T-helper 22 cell (primary cell): Measurements from ENCODE around the gene PTRH1.

ENCODE experiments used
- DNase-seq: peaks from one replicate; pipeline ENCODE4 v3.0.0-alpha.2; 2020; ENCODE audit warnings: low read depth

Gene PTRH1

DNA sequence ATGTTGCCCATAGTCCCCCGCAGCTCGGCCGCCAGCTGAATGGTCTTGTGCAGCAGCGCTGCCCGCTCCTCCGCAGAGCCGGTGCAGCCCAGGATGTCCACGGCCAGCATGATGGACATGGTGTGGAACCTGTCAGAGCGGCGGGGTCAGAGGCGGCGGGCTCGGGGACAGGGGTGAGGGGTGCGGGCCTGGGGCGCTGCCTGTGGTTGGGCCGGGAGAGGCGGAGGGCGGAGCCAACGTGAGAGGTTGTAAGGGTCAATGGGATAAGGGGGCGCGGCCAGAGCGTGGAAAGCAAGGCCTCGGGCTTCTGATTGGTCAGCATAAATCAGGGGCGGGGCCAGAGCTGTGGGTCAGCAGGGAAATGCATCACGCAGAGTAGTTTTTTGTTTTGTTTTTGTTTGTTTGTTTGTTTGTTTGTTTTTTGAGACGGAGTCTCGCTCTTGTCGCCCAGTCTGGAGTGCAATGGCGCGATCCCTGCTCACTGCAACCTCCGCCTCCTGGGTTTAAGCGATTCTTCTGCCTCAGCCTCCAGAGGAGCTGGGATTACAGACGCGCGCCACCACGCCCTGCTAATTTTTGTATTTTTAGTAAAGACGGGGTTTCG is 26.5 kb upstream of the PTRH1 start:
- no peak for DNase-seq

DNA sequence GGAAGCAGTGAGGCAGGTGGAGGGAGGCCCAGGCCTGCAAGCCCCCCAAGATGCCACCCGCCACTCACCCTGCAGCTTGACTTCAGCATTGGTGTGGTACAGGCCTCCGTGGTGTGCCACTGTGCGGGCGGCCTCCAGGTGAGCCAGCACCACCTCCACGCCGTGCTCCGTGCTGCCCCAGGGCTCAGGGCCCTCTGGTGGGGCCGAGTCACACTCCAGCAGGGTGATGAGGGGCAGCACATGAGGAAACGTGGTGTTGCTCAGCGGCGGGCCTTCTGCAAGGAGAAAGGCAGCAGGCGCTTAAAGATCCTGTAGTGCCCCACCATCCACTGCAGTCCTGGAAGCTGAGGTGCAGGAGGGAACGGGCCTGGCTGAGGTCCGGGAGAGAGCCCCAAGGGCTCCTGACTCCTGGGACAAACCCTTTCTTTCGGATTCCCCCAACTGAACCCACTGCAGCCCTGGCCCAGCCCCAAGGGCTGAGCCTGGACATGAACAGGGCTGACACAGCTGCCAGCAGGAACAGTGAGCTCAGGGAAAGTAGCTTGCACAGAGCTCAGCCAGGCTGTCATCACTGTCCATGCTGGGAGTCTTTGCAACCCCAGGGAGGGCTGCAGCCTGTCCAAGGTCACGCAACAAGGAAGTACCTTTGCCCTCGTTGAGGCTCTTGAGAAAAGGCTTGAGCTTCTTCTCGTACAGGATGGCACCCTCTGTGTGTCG is 24.3 kb upstream of the PTRH1 start:
- no peak for DNase-seq

DNA sequence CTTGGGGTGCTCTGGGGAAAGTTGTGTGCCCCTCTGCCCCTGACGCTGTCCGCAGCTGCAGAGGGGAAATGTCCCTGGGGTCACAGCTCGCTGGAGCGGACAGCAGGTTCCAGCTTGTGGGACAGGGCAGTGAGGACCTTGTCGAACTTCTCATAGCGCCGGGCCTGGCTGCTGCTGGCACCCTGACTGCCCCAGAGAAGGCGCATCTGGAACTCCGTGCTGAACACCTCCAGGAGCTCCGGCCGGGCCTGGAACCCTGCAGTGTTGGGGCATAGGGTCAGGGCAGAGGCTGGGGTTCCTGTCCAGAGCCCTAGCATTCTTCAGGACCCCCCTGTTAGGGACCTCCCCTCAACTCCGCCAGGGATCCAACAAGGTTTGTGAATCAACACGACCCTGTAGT is 23.2 kb upstream of the PTRH1 start:
- DNase-seq, result no peak

DNA sequence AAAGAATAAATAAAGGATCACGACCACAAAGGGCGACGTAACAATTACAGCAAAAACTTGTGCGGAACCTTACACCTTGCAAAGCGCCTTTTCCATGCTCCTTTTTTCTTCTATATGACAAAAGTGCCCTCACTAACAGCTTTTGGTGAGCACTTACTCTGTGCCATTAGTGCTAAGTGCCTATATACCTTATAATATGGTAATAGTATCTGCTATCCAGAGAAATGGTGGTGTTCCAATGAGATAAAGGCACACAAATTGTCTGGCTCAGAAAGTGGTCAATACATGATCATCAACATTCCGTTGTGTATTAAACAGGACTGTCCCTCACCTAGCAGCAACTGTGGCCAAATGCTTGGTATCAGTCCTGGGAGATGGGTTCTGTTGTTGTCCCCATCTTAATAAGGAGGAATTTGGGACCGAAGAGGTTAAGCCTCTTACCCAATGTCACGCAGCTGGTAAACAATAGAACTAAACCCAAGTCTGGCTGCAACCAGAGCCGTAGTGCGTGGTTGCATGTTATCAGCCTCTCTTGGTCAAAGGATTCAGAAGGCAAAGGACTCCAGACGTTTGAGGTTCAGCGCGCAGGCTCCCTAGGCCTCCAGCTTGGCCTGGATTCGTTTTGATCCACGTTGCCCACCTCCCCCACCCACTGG is 20.2 kb upstream of the PTRH1 start:
- no peak for DNase-seq

DNA sequence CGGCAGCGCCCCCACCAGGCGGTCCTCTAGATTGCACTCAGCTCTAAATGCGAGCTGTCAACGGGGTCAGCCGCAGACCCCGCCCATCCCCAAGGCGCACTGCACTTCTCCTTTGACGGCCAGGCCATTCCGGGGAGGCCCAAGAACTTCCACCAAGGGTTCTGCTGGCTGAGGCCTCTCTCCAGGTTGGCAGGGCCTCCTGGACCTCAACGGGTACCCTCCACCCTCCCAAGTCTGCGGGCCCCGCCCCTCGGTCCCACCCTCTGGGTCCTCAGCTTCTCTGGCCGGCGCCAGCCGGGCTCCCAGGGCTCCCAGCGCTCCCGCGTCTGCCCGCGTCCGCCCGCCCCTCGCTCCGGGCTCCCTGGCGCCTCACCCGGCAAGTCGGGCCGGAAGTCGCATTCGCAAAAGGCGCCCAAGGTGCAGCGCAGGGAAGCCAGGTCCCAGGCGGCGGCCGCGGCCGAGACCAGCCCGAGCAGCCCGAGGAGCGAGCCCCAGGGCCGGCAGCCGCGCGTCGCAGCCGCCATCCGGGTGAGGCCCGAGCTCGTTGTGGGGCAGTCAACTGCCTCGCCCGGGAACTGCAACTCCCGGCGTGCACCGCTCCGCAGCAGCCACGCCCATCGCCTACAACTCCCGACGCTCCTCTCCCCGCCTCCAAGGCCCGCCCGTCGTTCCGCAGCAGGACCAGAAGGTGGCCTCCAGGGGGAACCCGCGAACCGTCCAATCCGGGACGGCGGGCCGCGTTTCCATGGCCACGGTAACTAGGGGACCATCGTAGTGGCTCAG is 19.5 kb upstream of the PTRH1 start, which contains the start of gene TOR2A:
TSS of gene TOR2A (minus strand) at position 548 of the 783 bp plus-strand sequence. CDS start at position 524, 24 bp downstream.
- peak; percentile 98 for DNase-seq

DNA sequence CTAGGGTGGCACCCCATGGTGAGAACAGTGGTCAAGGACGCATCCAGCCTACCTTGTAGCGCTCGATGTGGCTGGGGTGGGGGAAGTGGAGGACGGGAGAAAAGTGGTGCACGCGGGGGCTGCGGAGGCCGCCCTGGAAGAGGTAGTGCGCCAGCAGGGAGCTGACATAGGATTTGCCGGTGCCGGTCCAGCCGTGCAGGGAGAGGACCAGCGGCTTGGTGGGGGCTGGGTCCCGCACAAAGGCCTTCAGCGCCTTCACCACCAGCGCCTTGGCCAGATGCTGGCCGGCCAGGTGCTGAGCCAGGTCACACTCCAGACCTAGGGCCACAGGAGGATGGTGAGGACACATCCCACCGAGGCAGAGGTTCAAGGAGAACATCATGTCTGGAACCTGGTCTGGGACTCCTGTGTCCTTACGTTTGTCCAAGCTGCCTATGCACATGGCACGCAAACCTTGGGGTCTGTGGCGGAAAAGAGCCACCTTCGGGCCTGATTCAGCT is 18.8 kb upstream of the PTRH1 start:
- no peak for DNase-seq

DNA sequence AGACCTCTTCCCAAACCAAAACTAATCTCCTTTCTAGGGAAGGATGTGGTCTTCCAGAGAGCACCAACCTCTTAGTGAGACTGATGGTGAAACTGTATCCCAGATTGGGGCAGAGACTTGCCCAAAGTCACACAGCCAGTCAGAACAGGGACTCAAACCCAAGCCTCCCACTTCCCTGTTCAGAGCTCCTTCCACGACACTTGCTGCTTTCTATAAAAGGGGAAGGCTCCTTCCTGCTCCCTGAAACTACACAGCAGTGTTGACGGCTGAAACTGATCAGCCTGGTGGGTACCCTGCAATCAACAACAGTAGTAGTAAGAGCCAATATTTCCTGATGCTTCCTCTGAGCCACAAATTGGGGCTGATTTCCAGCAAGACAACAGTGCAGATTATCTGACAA is 18.2 kb upstream of the PTRH1 start:
- no peak for DNase-seq

DNA sequence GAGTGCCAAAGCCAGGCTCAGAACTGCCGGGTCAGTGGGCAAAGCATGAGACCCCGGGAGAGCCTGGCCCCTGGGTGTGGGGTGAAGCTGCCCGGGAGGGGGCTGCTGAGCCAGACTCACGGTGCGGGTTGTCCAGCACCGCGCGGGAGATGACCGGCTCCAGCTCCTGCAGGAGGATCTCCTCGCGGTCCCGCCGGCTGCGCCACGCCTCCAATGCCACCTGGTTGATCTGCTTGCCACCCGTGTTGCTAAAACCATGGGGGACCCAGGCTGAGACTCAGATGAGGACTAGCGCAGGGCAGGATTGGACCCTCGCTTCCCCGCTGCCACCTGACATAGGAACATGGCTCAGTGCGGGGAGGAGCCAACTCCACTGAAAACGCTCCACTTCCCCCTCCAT is 17.0 kb upstream of the PTRH1 start:
- no peak for DNase-seq

DNA sequence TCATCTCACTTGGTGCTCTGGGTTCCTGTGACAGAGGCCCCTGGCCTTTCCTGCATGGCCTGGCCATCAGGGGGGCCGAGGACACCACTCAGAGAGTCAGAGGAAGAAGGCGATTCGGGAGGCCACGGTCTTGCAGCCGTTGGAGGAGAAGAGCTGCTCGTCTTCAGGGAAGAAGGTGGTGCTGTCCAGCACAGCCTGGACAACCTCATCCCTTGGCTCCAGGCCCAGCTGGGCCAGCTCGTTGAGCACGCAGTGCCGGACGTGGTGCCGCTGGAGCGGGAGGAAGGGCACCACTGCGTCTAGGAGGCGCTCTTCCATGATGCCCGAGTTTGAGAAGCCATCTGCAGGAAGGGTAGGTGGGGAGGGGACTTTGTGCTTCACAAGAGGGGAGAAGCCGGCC is 16.5 kb upstream of the PTRH1 start:
- DNase-seq, result no peak

DNA sequence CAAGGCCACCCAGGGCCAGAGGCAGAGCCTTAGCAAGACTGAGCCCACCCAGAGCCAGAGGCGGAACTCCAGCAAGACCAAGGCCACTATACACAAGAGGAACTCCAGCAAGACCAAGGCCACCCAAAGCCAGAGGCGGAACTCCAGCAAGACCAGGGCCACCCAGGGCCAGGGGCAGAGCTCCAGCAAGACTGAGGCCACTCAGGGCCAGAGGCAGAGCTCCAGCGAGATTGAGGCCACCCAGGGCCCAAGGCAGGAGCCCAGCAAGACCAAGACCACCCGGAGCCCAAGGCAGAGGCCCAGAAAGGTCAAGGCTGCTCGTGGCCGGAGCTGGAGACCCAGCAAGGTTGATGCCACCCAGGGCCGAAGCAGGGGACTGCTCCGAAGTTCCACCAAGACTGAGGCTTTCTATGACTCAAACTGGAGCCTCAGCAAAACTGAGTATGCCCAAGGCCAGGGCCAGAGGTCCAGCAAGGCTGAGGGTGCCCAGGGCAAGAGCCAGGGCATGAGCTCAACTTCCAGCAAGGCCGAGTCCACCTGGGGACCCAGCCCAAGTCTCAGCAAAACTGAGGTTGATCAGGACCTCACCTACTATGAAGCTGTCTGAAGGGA is 15.4 kb upstream of the PTRH1 start:
- DNase-seq, result no peak

DNA sequence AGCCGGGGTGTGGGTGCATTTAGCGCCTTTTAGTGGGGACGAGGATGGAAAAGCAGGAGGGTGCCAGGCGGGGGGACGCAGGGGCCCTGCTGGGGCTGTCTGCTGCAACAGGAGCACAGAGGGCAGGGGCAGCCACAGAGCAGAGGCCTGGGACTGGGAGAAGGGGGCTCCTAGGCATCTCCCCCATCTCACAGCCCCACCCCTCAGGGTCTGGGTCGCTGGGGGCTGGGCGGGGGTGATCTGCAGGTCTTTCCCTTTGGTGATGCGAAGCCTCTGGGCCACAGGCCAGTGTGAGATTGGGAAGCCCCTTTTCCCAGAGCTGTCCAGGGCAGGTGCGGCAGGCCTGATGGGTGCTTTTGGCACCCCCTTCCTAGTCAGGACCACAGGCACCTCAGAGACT is 14.8 kb upstream of the PTRH1 start:
- DNase-seq, result no peak

DNA sequence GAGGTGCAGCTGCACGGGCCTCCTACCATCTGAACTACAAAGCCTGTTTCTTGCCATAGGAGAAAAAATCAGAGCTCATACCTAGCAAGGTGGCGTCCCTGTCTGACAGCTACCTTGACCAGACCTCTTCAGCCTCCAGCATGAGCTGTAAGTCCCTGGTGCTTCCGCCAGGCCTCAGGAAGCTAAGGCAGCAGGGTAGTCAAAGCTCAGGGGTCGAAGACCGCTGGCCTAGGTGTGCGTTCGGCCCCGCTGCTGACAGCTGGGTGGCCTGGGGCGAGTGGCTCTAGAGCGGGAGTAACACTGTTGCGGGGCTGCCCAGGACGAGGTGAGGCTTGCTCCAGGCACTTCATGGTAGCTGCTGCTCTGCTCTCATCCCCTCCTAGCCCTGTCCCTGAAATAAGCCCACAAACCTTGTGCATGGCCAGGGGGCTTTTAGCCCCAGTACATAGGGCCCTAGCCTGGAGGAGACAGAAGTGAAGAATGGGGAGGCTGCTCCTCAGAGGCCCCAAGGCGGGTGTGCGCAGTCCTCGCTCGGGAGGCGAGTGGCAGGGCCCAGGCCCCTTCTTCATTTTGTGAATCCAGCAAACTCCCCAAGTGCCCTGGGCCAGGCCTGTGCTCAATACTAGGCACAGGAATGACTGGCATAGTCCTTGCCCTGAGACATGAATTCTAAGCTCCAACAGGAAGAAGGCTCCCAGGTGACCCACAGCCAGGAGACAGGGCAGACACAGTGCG is 14.2 kb upstream of the PTRH1 start:
- DNase-seq, result no peak

DNA sequence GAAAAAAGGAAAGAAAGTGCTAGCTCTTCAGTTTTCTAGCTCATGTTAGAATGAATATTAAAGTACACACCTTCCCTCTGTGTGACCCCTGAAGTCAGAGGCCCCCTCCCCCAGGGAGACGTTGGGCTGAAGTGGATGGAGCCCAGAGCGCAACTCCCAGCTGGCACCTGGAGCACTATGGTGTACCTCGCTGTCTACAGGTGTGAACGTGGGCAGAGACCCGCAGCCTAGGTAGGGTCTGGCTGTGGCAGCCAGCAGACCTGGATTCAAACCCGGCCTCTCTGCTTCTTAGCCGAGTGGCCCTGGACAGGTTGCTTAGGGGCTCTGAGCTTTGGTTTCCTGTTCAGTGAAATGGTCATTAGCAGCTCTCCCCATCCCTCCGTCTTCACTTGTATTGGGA is 13.3 kb upstream of the PTRH1 start:
- DNase-seq, result no peak

DNA sequence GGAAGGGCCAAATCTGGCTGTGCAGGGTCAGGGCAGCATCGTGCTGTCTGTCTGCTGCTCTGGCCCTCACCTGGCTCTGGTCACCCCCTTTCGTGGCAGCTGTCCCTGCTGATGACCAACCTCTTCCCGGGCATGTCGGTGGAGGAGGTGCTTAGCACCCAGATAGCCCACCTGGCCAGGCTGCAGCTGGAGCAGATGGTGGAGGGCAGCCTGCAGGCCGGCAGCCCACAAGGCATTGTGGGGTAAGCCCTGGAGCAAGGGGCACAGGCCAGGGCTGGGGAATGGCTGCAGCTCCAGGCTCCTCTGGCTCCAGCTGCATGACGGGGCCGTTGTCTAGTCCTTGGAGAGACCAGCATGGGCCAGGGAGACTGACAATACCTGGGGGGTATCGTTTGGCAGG is 11.4 kb upstream of the PTRH1 start:
- DNase-seq, result no peak

DNA sequence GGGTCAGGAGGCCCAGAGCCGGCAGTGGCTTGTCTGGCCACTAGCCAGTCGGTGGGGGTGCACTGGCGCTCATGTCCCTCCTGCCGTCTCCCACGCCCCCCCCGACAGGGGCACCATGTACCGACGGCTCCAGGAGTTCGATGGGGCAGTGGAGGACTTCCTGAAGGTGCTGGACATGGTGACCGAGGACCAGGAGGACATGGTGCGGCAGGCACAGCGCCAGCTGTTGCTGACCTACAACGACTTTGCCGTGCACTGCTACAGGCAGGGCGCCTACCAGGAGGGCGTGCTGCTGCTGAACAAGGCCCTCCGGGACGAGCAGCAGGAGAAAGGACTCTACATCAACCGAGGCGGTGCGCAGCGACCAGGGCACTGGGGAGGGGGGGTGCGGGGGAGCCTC is 8.5 kb upstream of the PTRH1 start:
- no peak for DNase-seq

DNA sequence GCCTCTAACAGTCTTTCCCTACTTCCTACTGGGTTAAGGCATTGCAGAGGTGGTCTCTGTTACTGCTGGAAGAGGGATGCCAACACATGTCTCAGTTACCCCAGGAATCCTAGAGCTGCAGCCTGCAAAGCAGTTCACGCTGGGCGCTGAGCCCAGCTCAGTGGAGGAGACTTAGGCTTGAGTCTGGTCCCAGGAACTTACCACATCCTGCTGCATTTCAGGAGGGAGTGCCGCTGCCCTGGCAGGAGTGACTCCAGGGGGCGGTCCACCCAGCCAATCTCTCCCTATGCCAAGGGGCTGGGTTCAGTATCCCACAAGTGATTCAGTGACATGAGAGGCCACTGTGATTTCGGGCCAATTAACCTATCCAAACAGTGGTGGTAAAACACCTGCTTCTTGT is 8.0 kb upstream of the PTRH1 start:
- DNase-seq, result no peak

DNA sequence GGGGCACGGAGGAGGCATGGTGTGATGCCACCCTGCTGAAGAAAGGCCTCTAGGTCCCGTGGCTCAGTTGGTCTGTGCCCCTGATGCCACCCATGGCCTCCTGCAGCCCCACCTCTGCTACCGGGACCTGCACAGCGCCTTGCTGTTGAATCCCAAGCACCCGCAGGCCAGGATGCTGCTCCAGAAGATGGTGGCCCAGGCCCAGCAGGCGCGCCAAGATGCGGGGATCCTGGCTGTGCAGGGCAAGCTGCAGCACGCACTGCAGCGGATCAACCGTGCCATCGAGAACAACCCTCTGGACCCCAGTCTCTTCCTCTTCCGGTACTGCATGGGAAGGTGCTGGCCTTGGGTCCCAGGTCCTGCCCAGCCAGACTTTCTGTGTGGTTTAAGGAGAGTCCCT is 7.5 kb upstream of the PTRH1 start:
- no peak for DNase-seq

DNA sequence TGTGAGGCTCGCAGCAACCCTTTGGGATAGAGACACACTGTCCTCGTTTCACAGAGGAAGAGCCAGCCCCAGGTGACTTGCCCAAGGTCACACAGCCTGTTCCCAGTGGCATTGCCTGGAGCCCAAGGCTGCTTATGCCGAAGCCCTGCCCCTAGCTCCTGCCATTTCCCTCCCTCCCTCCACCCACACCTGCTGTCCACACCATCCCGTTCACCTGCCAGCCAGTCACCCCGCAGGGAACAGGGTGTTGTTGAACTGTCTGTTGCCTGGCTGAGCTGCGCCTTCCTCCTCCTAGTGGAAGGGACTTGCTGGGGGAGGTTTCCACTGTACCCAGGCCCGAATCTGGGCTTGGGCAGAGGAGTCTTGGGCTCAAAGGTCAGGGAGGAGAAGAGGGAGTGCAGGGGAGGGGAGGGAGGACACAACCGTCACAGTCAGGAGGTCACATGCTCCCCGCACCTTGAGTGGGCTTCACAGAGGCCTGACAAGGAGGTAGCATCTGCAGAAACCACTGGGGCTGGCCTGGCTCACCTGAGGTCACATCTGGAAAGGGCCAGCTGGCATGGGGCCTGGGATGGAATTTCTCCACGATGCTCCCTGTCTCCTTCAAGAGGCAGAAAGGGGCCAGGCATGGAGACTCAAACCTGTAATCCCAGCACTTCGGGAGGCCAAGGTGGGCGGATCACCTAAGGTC is 6.7 kb upstream of the PTRH1 start:
- no peak for DNase-seq

DNA sequence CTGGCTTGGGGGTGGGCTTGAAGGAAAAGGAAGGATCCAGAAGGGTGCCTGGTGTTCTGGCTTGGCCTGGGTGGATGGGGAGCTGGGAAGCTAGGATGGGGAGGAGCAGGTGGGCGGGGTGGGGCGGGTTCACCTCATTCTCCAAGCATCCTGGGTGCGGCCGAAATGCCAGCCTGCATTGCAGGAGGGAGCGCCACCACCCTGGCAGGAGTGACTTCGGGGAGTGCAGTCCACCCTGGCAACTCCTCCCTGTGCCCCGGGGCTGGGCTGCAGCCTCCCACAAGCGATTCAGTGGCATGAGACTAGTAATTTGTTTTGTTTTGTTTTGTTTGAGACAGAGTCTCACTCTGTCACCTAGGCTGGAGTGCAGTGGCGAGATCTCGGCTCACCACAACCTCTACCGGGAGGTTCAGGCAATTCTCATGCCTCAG is 5.9 kb upstream of the PTRH1 start:
- DNase-seq, result no peak

DNA sequence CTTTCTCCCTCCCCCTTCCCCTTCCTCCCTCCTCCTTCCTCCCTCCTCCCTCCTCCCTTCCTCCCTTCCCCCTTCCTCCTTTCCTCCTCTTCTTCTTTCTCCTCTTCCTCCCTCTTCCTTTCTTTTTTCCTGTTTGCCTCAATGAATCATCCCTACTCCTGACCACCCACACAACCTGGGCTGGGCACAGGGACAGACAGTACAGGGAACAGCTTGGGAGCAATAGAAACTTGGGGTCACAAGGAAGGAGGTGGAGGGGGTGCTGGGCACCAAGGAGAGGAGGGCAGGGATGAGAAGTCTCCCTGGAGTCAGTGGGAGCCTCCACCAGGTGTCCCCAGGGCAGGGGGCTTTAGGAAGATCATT is 5.4 kb upstream of the PTRH1 start:
- no peak for DNase-seq
